SK-MEL-5 (cell line): ENCODE data around the gene H2AZ1. TPM values are rescaled to one million over a fixed set of nuclear protein-coding genes. Genes with fewer than 3 reads are reported as not detected.

Source experiments
- DNase-seq: peaks from one replicate; pipeline ENCODE4 v3.0.0-alpha.2; 2016; ENCODE audit warnings: low read depth, low spot score
- in situ Hi-C: cut with HindIII; loops from 2 replicates; pipeline ENCODE4 v1.10.0; 2016; ENCODE audit warnings: low sequenced_read_pairs, high pct_unique_total_duplicates, low pct_unique_long_range_greater_than_20kb
- total RNA-seq: library from RNA; depleted of rRNA; stranded (reverse); fragments of >200 nt; shearing (Covaris generic); gene quantifications from 2 replicates; pipeline ENCODE4 v1.2.3, GENCODE V29; 2014; rRNA removed

The H2AZ1 gene
- total RNA-seq, 1 experiment from 2014 or later: 837 TPM

- in situ Hi-C loops: no loop called here
- DNase-seq: peak; percentile 93
Observed at GRCh38 chr4:99949034-99949998, 759 bp downstream of the H2AZ1 start.

GRCh38 chr4:99947608-99948007 is 2.5 kb downstream of the H2AZ1 start:
- DNase-seq: no peak
- in situ Hi-C loops: no loop called here

GRCh38 chr4:99947190-99947578 is 2.9 kb downstream of the H2AZ1 start:
- DNase-seq: no peak
- in situ Hi-C loops: no loop called here

GRCh38 chr4:99946356-99947189 is 3.5 kb downstream of the H2AZ1 start, which contains the start of gene DNAJB14:
Gene DNAJB14 (minus strand): TSS chr4:99946618. CDS start chr4:99946571, 47 bp downstream.
- in situ Hi-C loops: no loop called here
- DNase-seq: peak; percentile 73

- in situ Hi-C loops: no loop called here
- no peak for DNase-seq
Observed at GRCh38 chr4:99945718-99946355, 4.2 kb downstream of the H2AZ1 start.

GRCh38 chr4:99943904-99944437 is 6.1 kb downstream of the H2AZ1 start:
- no peak for DNase-seq
- in situ Hi-C loops: no loop called here

- in situ Hi-C loops: no loop called here
Observed at GRCh38 chr4:99938243-99938753, 11.8 kb downstream of the H2AZ1 start.

GRCh38 chr4:99934891-99935290 is 15.2 kb downstream of the H2AZ1 start:
- no peak for DNase-seq

More at GRCh38 chr4:99938243-99938753, 11.8 kb downstream of the H2AZ1 start:
- DNase-seq: no peak

GRCh38 chr4:99927566-99927965 is 22.5 kb downstream of the H2AZ1 start:
- DNase-seq: no peak
- in situ Hi-C loops: no loop called here

More at GRCh38 chr4:99934891-99935290, 15.2 kb downstream of the H2AZ1 start:
- in situ Hi-C loops: no loop called here

- DNase-seq: no peak
- in situ Hi-C loops: no loop called here
Observed at GRCh38 chr4:99921174-99921573, 28.9 kb downstream of the H2AZ1 start.

- no peak for DNase-seq
- in situ Hi-C loops: no loop called here
Observed at GRCh38 chr4:99918656-99919055, 31.4 kb downstream of the H2AZ1 start.

GRCh38 chr4:99917575-99917974 is 32.5 kb downstream of the H2AZ1 start:
- in situ Hi-C loops: no loop called here
- DNase-seq: no peak

- in situ Hi-C loops: no loop called here
- no peak for DNase-seq
Observed at GRCh38 chr4:99915449-99915848, 34.6 kb downstream of the H2AZ1 start.

Other genes with a start within 250 kb of the H2AZ1 start
- gene DAPP1, start 133.4 kb downstream of the H2AZ1 start, total RNA-seq: not detected in 2 replicates
- 64.0 and 65.0 TPM in 2 replicates for gene LAMTOR3, start 55.8 kb downstream of the H2AZ1 start, total RNA-seq
- 29.1 and 41.6 TPM in 2 replicates for gene DNAJB14, start 3.7 kb downstream of the H2AZ1 start, total RNA-seq
- 0.53 and 0.55 TPM in 2 replicates for gene DDIT4L, start 240.2 kb upstream of the H2AZ1 start, total RNA-seq